22Rv1 (cell line): ENCODE results near the gene NTN4.
"Not testable (repeated sequence)": the region's sequence is repeated elsewhere in the genome, so short reads cannot be mapped to it uniquely, and the experiment has no call there.

Experiments used
- H3K27ac ChIP-seq: fragments of 450-650 bp; 2 replicates; pipeline ENCODE4 v1.5.1; 2017
- ZFX ChIP-seq: fragments of 450-650 bp; IDR thresholded peaks from 2 replicates; pipeline ENCODE4 v1.6.1; 2017; ENCODE audit warnings: antibody characterized with exemption, borderline replicate concordance
- TF ChIP-seq, protein P1 (sequence below): fragments of 450-650 bp; IDR thresholded peaks from 2 replicates; pipeline ENCODE4 v1.5.1; 2017; ENCODE audit warnings: mild to moderate bottlenecking

NTN4 gene

DNA sequence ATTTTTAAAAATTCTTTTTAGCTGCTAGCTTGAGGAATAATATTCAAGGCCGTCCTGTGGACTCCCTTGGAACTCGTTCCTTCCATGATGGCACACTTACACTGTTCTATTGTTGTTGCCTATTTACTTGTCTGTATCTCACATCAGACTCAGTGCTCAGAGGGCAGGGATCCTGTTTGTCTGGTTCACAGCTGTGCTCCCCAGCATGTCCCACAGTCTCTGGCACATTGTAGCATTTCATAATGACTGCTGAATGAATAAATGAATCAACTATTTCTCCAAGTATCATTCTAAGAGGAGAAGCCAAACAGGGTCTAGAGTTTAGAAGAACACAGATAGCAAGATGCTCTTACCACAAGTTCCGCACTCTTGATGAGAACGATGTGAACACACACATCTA is 48.0 kb downstream of the NTN4 start:
- no peak overlapping the region for H3K27ac ChIP-seq
- no peak for TF ChIP-seq ZFX
- TF ChIP-seq, protein P1, sequence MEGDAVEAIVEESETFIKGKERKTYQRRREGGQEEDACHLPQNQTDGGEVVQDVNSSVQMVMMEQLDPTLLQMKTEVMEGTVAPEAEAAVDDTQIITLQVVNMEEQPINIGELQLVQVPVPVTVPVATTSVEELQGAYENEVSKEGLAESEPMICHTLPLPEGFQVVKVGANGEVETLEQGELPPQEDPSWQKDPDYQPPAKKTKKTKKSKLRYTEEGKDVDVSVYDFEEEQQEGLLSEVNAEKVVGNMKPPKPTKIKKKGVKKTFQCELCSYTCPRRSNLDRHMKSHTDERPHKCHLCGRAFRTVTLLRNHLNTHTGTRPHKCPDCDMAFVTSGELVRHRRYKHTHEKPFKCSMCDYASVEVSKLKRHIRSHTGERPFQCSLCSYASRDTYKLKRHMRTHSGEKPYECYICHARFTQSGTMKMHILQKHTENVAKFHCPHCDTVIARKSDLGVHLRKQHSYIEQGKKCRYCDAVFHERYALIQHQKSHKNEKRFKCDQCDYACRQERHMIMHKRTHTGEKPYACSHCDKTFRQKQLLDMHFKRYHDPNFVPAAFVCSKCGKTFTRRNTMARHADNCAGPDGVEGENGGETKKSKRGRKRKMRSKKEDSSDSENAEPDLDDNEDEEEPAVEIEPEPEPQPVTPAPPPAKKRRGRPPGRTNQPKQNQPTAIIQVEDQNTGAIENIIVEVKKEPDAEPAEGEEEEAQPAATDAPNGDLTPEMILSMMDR = no peak

DNA sequence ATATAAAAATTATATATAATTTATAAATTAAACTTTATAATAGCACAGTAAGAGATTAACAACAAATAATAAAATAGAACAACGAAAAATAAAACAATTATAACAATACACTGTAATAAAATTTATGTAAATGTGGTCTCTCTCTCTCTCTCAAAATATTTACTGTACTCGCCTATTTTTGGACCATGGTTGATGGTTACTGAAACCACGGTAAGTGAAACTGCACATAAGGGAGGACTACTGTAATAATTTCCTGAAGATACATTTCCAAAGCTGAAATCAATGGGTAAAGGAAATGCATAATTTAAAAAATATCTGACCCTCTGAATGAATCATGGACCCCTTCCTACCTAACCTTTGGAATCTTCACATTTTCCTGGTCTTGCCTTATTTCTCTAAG is 48.9 kb downstream of the NTN4 start:
- no peak for TF ChIP-seq ZFX
- H3K27ac ChIP-seq = no peak overlapping the region

DNA sequence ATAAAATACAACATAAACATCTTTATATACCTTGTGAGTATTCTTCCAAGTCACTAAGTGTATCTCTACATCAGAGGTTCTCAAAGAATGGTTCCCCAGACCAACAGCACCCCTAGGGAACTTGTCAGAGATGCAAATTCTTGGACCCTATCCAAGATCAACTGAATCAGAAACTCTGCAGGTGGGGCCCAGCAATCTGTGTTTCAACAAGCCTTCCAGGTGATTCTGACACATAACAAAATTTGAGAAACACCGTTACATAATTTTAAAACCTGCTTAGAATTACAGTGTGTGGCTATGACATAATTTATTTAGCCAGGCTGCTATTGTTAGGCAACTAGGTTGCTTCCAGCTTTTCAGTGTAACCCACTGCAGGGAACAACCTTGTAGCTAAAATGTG is 49.8 kb downstream of the NTN4 start:
- TF ChIP-seq, protein P1 = no peak
- no peak for TF ChIP-seq ZFX

GRCh38 chr12:95739561-95740313 is 50.8 kb downstream of the NTN4 start:
- no peak overlapping the region for H3K27ac ChIP-seq
- TF ChIP-seq, protein P1 = no peak
- no peak for TF ChIP-seq ZFX

More for the DNA sequence above, 49.8 kb downstream of the NTN4 start:
- H3K27ac ChIP-seq = no peak overlapping the region

DNA sequence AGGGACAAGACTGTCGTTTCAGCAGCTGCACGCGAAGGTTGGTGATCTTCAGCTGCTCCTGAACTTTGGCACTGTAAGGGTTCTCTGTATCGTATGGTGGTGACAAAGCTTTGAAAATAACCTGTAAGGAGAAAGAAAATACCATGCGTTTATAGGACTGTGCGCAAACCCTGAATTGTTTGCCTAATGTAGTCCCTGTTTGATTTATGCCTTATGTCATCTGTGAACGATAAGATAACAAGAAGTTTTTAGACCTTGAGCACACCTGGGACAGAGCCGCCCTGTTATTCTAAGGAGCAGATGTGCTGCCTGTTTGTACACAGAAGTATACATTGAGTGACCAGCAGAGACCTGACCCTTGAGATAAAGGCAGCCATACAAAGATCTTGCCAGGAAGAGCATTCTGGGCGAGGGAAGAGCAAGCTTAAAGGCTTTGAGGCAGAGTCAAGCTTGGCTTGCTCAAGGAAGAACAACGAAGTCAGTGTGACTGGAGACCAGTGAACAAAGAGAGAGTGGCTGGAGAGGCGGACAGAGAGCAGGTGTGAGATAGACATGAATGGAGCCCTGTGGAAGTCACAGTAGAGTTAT is 52.4 kb downstream of the NTN4 start:
- no peak for TF ChIP-seq ZFX
- TF ChIP-seq, protein P1 = no peak
- H3K27ac ChIP-seq = peak overlapping the region; percentile 1; the same call in 1 of the 2 replicates

- TF ChIP-seq ZFX = no peak
- TF ChIP-seq, protein P1 = no peak
- H3K27ac ChIP-seq = no peak overlapping the region
These were observed 53.9 kb downstream of the NTN4 start for GRCh38 chr12:95736631-95737030.

DNA sequence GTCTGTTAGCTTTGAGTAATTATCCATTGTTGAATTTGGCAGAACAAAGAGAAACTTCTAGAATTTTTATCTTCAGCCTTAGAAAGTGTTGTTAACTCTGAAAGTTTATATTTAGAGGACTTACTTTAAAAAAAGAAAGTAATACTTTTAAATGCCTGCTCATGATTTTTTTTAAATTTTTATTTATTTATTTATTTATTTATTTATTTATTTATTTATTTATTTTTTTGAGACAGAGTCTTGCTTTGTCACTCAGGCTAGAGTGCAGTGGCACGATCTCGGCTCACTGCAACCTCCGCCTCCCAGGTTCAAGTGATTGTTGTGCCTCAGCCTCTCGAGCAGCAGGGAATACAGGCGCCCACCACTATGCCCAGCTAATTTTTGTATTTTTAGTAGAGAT is 54.8 kb downstream of the NTN4 start:
- H3K27ac ChIP-seq = not testable (repeated sequence)

DNA sequence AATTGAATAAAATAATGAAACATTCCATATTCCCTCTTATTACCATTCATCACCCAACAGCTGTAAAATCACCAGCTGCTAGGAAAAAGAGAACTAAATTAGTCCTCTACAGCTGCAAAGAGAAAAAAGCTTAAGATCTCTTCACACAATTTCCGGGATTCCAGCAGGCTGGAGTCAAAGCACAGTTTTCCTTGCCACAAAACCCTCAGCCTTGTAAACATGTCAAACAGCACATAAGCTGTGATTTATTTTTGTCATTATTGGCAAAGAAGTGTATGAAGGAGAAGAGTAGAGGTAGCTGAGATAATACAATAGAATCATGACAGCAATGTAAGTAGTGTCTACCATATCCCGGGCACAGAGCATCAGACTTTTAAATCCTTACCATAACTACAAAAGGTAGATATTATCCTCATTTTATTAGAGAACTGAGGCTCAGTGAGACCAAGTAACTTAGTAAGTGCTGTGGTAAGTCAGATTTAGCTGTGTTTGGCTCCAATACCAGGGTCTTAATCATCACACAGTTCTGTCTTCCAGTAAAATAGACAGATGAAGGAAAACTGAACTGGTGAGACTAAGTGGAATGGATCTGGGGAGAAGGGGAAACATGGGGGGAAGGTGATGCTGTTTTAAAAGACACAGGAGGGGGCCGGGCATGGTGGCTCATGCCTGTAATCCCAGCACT is 57.3 kb downstream of the NTN4 start:
- no peak for TF ChIP-seq ZFX
- TF ChIP-seq, protein P1 = no peak
- H3K27ac ChIP-seq = no peak overlapping the region
